GM21360 (cell line): ENCODE measurements around the gene MGAT1.

Experiments used
- ATAC-seq: cut with Tn5 transposase; IDR thresholded peaks from one replicate; pipeline ENCODE4 v1.9.1; 2021; ENCODE audit warnings: mild to moderate bottlenecking, moderate library complexity; ENCODE audit not compliant: unreplicated experiment

MGAT1 gene

DNA sequence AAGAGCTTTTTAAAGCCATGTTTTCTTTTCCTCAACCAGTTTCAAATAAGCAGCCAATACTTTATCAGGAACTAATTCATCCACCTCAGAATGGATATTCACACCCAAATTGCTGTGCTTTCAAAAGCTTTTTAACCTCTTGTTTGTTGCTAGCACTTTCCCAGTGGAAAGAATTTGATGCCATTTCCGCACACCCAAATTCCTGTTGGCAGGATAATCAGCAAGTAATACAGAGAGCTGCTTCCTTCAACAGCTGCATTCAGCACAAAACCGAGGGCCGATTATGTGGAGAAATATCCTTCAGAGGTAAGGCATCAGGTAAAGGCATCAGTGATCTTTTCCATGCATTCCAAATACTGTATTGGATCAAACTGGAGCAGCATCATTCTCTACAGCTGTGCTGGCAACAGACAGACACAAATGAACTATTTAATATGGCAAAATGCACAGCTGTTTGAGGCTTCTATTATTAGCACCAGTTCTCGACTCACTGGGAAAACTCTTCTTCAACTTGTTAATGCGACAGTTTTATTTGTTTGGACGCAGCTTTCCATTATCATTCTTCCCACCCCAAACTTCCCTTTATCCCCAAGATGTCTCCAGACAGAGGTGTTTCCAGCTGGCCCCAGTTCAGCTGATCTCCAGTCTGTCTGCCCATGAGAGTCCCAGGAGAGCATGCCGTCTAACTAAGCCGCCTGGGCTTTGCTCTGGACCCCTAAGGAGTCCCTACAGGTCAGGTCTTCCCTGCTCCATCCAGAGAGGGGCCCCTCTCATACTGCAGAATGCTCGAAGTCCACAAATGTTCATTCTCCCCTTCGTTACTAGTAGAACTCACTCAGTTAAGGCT lies 22.2 kb upstream of the MGAT1 start:
- ATAC-seq = no peak

- no peak for ATAC-seq
These were observed 21.5 kb upstream of the MGAT1 start for GRCh38 chr5:180823940-180824629.

- no peak for ATAC-seq
These were observed 20.7 kb upstream of the MGAT1 start for GRCh38 chr5:180823346-180823745.

DNA sequence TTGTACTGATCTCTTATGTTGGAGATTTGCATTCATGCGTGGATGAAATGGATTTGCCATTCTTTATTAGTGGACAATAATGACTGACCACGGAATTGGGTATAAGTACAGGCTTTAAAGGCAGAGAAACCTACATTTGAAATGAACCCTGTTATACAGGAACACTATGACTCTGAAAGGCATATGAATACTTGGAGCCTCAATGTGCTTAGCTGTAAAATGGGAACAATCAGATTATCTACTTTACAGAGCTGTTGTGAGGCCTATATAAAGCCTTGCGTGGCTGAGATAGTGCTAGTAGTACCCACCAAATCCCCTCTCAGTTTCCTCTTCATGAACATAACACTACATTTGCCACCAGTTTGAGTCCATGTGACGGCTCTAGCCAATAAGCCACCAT lies 18.9 kb upstream of the MGAT1 start:
- ATAC-seq = no peak

DNA sequence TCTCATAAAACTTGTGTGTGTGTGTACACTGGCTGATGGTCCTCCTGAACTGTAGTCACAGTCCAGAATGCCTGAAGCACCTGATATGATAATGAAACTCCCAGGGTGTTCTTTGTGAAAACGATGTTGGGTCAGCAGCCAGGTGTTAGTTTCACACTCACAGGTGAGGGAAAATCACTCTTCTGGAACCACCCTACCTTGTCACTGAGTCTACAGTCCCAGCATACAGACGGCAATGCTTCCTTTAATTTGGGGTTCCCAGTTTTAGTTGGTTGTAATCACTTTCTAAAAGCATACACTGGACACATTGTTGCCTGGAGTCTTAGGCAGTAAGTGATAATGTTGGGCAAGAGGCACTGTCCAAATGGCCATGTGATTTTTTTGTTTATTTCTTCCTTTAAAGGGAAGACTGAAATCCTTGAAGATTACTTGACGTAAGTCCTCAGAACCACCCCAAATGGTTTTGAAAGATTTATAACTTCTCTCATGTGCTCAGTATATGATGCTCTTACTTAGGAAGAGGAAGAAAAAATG lies 18.2 kb upstream of the MGAT1 start:
- peak; percentile 65 for ATAC-seq

DNA sequence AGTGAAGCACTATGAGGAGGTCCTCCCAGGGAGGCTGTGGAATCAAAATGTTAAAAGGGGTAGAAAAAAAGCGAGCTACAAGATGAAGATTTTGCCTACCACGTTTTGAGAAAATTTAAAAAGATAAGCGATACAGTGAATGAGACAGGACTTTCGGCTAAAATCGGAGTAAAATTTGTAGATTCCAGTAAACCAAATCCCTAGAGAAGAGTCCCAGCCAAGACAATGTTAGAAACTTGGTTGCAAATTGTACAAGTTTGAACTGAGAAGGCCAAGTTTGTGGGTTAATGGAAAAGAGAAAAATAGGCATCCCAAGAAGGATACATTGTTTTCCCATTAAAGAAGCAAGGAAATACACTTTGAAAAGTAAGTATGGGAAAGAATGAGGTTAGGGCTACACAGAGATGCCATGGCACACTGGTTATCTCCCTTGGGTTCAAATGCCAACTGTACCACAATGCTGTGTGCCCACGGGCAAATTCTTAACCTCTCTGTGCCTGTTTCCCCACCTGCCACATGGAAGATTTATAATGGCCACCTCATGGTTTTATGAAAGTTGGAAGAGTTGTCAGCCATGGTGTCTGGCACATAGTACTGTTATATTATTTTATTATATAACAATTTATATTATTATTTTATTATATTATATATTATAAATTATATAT lies 16.2 kb upstream of the MGAT1 start:
- ATAC-seq = no peak

DNA sequence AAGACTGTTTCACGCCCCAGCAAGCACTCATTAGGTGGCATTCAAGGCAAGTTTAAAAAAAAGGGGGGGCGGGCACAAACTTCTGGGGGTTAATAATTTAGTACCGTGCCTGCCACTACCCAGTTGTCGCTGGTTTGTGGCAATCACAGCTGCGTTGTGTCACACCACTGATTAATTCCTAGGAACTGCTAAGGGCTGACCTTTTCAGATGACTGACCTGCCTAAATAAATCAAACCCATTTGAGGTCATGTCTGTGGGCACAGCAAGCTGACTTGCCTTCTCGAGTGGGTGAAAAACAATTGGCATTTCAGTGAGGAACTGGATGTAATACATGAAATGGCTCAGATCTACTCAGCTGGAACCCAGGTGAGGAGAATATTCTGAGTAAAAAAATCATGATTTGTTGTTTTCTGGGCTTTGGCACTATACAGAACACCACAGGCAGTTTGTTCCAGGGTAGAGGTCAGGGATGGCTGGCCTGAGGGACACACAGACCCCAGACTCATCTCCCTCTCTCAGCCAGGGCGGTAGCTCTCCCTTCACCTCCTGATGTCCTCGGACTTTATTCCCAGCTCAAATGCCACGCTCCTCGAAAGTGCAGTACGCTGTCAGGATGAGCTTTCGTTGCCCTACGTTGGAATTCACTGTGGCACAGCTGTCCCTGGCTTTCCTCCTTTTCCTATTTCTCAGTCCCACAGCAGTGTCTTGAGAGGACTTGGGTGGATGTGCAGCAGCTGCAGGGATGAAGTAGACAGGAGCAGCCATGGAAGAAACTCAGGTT lies 15.5 kb upstream of the MGAT1 start:
- ATAC-seq = no peak

DNA sequence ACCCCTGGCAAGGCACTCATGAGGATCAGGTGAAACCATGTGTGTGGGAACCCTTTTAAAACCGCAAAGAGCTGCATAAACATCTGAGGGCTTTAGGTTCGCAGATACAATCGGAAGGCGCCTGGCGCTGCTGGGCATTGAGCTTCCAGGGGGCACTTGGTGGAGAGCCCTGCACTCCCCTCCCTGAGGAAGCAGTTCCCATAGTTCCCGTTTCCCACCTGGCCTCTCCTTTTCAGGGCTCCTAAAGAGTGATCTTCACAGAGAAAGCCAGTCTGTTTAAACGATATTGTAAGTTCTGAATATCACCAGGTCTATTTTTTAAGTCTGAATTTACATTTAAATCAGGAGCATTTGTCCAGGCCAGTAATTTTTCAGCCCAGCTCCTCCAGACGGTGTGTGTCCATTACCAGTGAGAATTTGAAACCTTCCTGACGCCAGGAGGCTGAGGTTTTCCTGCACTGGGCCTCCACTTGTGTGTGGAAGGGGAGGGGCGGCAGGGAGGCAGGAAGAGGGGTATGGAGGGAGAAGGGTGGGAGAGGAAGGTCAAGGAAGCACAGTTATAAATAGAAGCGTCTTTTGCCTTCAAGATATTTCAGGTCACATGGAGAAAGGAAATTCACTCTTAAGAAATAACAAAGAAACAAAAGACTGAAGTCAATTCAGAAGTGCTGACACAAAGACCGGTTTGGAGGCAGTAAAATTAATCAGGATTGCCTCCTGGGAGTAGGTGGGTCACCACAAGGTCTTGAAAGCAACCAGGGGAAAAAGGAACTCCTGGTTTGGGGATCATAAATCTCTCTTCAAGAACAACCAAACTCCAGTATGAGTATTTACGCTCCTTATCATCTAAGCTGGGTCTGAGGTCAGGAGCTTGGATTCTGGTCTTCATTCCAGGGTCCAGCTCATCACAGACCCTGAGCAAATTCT lies 14.3 kb upstream of the MGAT1 start:
- ATAC-seq = no peak

DNA sequence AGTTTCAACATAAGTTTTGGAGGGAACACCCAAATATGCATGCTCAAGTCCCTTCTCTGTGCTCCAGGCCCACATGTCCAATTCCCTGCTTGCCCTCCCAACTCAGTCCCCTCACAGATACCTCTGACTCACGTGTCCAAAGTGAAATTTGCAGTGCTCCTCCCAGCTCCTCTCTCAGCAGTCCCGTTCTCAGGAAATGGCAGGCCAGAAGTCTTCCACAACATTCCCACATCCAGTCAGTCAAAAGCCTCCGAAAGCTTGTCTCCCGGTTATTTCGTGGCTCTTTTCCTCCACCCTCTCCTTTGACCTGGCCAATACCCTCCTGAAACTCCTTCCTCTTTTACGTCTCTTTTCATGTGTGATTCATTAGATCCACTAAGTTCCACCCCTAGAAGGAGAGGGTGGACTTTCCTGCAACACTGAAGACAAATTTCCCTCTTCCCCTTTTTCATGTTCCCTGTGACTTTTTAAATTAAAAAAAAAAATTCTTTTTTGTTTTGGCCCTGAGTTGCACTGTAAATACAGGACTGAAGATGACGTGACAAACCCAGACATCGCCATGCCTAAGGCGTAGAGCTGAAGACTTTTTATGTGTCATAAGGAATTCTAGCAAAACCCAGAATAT lies 12.8 kb upstream of the MGAT1 start:
- ATAC-seq = no peak

- ATAC-seq = no peak
These were observed 10.8 kb upstream of the MGAT1 start for GRCh38 chr5:180813420-180813819.

GRCh38 chr5:180811623-180812124 lies 9.1 kb upstream of the MGAT1 start:
- ATAC-seq = no peak

- no peak for ATAC-seq
These were observed 8.5 kb upstream of the MGAT1 start for GRCh38 chr5:180810959-180811622.

GRCh38 chr5:180810210-180810958 lies 7.8 kb upstream of the MGAT1 start:
- peak; percentile 61 for ATAC-seq

GRCh38 chr5:180809403-180810209 lies 7.0 kb upstream of the MGAT1 start:
- peak; percentile 48 for ATAC-seq

DNA sequence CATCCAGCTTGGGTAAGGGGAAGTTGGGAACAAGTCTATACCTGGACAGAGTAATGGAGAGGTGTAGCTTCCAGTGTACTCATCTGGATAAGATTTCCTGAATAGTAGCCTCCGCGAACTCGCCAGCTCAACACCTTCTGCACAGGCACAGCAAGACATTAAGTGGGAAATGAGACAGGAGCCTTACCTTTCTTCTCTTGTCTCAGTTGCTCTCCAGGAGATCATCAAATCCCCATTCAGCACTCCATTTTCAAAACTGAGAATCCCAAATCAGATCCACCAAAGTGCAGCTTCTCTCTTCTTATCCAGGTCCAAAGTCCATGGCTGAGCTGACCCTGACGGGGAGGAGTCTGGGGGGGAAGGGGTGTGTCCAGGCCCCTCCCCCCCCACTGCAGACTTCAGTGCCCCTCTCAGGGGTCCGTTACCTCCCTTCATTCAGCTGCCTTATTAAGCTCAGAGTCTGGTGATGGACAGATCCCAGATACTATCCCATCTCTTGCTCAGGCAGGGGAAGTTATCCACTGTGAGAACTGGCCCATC lies 5.9 kb upstream of the MGAT1 start:
- no peak for ATAC-seq

DNA sequence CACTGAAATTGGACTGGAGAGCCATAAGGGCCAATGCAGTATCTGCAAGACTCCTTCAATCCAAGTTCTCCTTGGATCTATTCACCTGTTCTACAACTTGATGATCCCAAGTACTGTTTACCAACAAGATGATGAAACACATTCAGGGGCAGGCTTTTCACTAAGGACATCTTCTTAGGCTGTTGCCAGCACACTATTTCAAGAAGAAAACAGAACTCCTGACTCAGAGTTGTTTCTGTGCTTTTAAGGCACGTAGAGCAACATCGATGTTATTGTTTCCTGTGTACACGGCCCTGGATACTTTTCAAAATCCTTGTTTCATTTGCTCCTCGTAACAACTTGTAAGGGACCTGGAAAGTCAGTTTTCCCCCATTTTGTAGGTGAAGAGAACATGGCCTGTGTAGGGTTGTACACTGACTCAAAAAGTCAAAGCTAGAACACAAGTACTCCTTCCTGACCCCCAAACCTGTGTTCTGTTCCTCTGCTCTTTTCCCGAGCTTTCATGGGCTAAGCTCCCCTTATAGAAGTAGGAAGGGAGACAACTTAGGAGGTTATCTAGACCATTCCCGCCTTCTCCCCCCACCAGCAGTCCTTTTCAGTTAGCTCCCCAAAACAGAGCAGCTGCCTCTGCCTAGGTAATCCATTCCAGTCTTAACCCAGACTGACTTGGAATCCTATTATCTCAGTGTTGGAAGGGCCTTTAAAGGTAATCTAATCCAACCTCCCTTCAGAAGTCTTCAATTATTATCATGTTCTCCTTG lies 5.2 kb upstream of the MGAT1 start:
- ATAC-seq = no peak
